Measurements from ENCODE around the gene SPOP. TPM values are rescaled to one million over a fixed set of nuclear protein-coding genes. Genes with fewer than 3 reads are reported as not detected.

SPOP gene
- total and polyA plus RNA-seq, 2 of the 4 experiments (the other 2 are of a cell fraction) = 24.9 to 47.5 TPM

GRCh38 chr17:49589577-49589927 lies 88.3 kb downstream of the SPOP start:
- Histone ChIP-seq H2AK9ac (replicated peaks; ENCODE audit: low read depth, low read length, poor library complexity) (no peak overlapping the region), H2BK20ac (ENCODE audit: low read depth, low read length) (no peak overlapping the region), H3K4me1 (ENCODE audit: control insufficient read depth, insufficient read depth, low read length) (peaks cover 10% of the 10 kb centered on the region), H3K18ac (ENCODE audit: low read depth, low read length) (no peak overlapping the region), H3K4ac (ENCODE audit: low read depth, low read length) (no peak overlapping the region), H3K9me1 (ENCODE audit: insufficient read depth, low read length) (peaks cover 16% of the 10 kb centered on the region), H3K23ac (ENCODE audit: low read depth, low read length) (0 out of 2 replicates have a peak overlapping the region, but pooled peaks have one; percentile 4), H4K91ac (ENCODE audit: insufficient read depth, low read depth, low read length) (no peak overlapping the region), H3K14ac (replicated peaks; ENCODE audit: low read depth, low read length) (no peak overlapping the region), H3K4me3 (ENCODE audit: insufficient read depth, low read depth, low read length) (no peak overlapping the region), H3K56ac (ENCODE audit: extremely low read depth, insufficient read depth, low read length) (no peak overlapping the region), H4K8ac (ENCODE audit: low read depth in 2 of 2, low read length in 2 of 2) (no peak overlapping the region), H3K4me2 (ENCODE audit: low read depth, low read length) (no peak overlapping the region), H3K9me3 (ENCODE audit: control insufficient read depth, insufficient read depth, low read length) (no peaks in the 10 kb centered on the region), H2AK5ac (ENCODE audit: low read depth, low read length) (no peak overlapping the region), H2BK5ac (ENCODE audit: low read depth, low read length, poor library complexity, severe bottlenecking) (no peak overlapping the region), H3K36me3 (ENCODE audit: control insufficient read depth, insufficient read depth, low read length) (peaks cover 2% of the 10 kb centered on the region; the same call in 1 of the 2 replicates), H3K9ac (ENCODE audit: low read depth, low read length) (no peak overlapping the region), H3K27me3 (ENCODE audit: control insufficient read depth, insufficient read depth, low read length) (no peaks in the 10 kb centered on the region), H2BK120ac (ENCODE audit: low read depth, low read length) (no peak overlapping the region), H2AFZ (replicated peaks; ENCODE audit: low read length, poor library complexity) (no peak overlapping the region), H2BK15ac (ENCODE audit: low read depth, low read length) (no peak overlapping the region), H3K27ac (ENCODE audit: insufficient read depth, low read length) (no peak overlapping the region), H4K20me1 (ENCODE audit: insufficient read depth, low read length) (peaks cover 5% of the 10 kb centered on the region), H4K5ac (ENCODE audit: low read depth, low read length) (no peak overlapping the region), H3K79me1 (ENCODE audit: low read depth in 1 of 2, low read length in 2 of 2) (no peaks in the 10 kb centered on the region)
- no peak for ATAC-seq (ENCODE audit: low read depth)
- dilution Hi-C loops (cut with HindIII; ENCODE audit: low sequenced_read_pairs, unreplicated experiment) (no loop called here), in situ Hi-C loops (cut with MboI; ENCODE audit: low sequenced_read_pairs) (no loop called here), intact Hi-C loops (cut with micrococcal nuclease) (no loop called here)
- no TSS peak for BruUV-seq (replicated peaks)
- TF ChIP-seq MAFK (IDR thresholded peaks at IDR 0.05; ENCODE audit: low read depth, low read length) = no peak
- no peak for TF ChIP-seq USF2 (IDR thresholded peaks at IDR 0.05; ENCODE audit: low read depth, low read length)
- TF ChIP-seq RCOR1 (IDR thresholded peaks at IDR 0.05; ENCODE audit: insufficient replicate concordance, low read length) = no peak
- no peak for TF ChIP-seq BHLHE40 (IDR thresholded peaks at IDR 0.05; ENCODE audit: low read depth, low read length)
- TF ChIP-seq CHD1 (IDR thresholded peaks at IDR 0.05; ENCODE audit: low read depth, low read length) = no peak
- TF ChIP-seq RAD21 (IDR thresholded peaks at IDR 0.05; ENCODE audit: low read length) = no peak
- TF ChIP-seq CTCF (conservative IDR thresholded peaks at IDR 0.05; ENCODE audit: low read depth, low read length) = no peak
- no peak for TF ChIP-seq POLR2A (IDR thresholded peaks at IDR 0.05; ENCODE audit: low read depth, low read length)
- no peak for TF ChIP-seq NFE2L2 (IDR thresholded peaks at IDR 0.05; ENCODE audit: low read depth, low read length)
- no peak for TF ChIP-seq ELK1 (IDR thresholded peaks at IDR 0.05; ENCODE audit: borderline replicate concordance, low read depth, low read length)
- no peak for TF ChIP-seq CEBPB (IDR thresholded peaks at IDR 0.05; ENCODE audit: low read depth, low read length)
- TF ChIP-seq MAZ (IDR thresholded peaks at IDR 0.05; ENCODE audit: borderline replicate concordance, low read depth, low read length) = no peak
- TF ChIP-seq RFX5 (IDR thresholded peaks at IDR 0.05; ENCODE audit: low read depth, low read length) = no peak
- TF ChIP-seq SMC3 (IDR thresholded peaks at IDR 0.05; ENCODE audit: low read depth, low read length) = no peak
- no peak for TF ChIP-seq FOS (IDR thresholded peaks at IDR 0.05; ENCODE audit: low read depth, low read length)
- no peak for TF ChIP-seq MXI1 (IDR thresholded peaks at IDR 0.05; ENCODE audit: borderline replicate concordance, low read depth, low read length)
- no CpG with 5 or more reads among the region's 2 CpGs for WGBS, 2 experiments (ENCODE audit: extremely low coverage in 2 of 2, insufficient read length in 1 of 2)
- CTCF ChIA-PET = no interaction called here
- DNase-seq = no peak
- POLR2A ChIA-PET (ENCODE audit: unreplicated experiment) = no interaction called here
